HFF-Myc (cell line): ENCODE results near the gene C13orf46.
A peak's percentile ranks its signal among the peaks of the same experiment; 100 is the strongest.

Experiments used
- DNase-seq: peaks from one replicate; pipeline ENCODE4 v3.0.0-alpha.2; 2011; ENCODE audit warnings: low read depth; ENCODE audit errors: extremely low read depth
- H3K4me3 ChIP-seq: replicated peaks from 2 replicates; pipeline ENCODE4 v1.5.1; 2011; ENCODE audit warnings: low read depth, mild to moderate bottlenecking, control low read depth, low read length
- TF ChIP-seq, protein P1 (sequence below): IDR thresholded peaks from 2 replicates; pipeline ENCODE4 v1.5.1; 2012; ENCODE audit warnings: mild to moderate bottlenecking, low read depth, low read length, control low read depth; ENCODE audit errors: missing control alignments

C13orf46 gene

DNA sequence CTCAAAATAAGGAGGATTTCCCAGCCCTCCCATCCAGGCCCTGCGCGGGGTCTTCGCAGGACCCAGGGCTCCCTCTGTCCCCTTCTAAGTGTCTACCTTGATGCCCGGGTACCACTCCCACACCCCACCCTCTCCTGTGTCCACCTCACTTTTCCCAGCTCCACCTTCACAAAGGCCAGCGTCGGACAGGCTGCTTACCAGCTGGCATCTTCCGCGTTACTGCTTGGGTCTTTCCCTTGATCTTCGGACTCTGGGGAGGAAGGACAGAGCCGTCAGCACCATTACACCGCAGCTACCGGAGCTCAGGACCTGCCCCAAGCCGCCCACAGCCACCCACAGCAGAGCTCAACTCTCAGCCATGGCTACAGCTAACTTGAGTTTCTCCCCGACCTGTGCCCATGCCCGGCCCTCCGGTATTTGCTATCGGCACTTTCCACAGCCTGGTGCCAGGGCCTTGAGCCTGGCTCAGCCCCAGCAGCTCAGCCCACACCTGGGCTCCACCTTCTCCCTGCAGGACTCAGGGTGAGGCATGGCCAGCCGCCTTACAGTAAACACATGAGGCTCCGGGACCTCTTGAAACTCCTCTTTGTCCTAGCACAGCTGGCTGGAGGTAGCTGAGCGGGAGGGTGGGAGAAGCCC is 3.8 kb downstream of the C13orf46 start:
- no peak for DNase-seq
- TF ChIP-seq, protein P1, sequence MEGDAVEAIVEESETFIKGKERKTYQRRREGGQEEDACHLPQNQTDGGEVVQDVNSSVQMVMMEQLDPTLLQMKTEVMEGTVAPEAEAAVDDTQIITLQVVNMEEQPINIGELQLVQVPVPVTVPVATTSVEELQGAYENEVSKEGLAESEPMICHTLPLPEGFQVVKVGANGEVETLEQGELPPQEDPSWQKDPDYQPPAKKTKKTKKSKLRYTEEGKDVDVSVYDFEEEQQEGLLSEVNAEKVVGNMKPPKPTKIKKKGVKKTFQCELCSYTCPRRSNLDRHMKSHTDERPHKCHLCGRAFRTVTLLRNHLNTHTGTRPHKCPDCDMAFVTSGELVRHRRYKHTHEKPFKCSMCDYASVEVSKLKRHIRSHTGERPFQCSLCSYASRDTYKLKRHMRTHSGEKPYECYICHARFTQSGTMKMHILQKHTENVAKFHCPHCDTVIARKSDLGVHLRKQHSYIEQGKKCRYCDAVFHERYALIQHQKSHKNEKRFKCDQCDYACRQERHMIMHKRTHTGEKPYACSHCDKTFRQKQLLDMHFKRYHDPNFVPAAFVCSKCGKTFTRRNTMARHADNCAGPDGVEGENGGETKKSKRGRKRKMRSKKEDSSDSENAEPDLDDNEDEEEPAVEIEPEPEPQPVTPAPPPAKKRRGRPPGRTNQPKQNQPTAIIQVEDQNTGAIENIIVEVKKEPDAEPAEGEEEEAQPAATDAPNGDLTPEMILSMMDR, result no peak
- no peak overlapping the region for H3K4me3 ChIP-seq

DNA sequence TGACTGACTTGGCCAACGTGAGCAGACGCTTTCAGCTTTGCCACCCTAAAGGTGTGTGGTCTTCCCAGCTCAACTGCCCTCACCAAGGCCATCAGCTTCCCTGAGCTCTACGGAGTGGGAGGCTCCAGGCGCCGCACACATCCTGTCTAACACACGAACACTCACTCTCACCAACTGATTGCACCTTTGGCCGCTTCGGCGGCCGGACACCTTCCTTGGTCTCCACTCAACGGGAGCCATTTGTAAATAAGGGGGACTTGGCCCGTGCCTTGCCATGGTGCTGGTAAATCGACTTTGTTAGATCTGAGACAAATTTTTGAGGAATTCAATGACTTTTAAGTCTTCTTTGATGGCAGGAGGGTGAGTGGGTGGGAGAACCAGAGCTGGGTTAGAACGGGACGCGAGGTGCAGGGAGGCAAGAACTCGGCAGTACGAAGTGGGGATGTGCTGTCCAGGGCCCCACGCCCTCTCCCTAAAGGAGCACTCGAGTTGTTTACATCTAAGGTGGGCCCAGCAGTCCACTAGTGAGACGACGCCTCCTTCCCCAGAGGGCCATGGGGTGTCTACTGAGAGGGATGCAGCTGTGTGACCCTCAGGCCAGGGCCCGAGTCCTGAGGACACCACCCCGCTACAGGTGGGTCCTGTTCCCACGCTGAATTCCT is 4.4 kb downstream of the C13orf46 start:
- TF ChIP-seq, protein P1, result no peak
- no peak for DNase-seq
- H3K4me3 ChIP-seq, result no peak overlapping the region

DNA sequence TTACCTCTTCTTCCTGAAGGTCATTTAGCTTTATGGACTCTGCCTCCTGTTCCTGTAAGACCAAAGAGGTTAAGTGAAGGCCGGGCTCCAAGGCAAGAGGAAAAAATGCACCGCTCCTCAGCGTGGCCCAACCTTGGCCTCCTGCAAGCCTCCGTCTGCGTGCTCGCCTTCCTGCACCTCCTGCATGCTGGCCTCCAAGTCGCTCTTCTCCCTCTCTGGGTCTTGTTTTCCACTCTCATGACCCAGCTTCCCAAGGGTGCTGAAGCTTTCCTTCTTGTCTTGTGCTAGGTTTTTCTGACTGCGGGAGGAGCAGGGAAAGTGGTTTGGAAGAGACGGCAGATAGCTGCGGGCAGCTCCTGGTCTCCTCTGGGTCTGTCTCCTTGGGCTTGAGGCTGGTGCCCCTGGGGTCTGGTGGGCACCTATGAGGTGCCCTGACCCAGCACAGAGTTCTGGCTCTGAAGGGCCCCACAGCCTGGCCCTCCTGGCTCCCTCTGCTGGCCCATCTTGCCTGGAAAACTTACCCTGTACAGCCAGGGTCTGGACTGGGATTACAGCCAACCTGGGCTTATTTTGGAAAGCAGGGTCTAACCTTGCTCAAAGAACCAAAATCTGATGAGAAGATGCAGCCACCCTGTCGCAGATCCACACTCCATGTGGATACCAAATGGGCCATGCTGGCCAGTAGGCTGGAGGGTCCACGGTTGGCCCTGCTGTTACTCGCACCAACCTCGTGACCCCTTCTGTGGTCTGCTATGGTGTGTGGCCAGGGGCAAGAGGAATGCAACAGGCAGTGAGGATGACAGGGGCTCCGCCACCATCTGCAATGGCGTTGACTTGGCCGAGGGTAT is 5.2 kb downstream of the C13orf46 start:
- no peak overlapping the region for H3K4me3 ChIP-seq
- TF ChIP-seq, protein P1, result peak; percentile 21
- no peak for DNase-seq

DNA sequence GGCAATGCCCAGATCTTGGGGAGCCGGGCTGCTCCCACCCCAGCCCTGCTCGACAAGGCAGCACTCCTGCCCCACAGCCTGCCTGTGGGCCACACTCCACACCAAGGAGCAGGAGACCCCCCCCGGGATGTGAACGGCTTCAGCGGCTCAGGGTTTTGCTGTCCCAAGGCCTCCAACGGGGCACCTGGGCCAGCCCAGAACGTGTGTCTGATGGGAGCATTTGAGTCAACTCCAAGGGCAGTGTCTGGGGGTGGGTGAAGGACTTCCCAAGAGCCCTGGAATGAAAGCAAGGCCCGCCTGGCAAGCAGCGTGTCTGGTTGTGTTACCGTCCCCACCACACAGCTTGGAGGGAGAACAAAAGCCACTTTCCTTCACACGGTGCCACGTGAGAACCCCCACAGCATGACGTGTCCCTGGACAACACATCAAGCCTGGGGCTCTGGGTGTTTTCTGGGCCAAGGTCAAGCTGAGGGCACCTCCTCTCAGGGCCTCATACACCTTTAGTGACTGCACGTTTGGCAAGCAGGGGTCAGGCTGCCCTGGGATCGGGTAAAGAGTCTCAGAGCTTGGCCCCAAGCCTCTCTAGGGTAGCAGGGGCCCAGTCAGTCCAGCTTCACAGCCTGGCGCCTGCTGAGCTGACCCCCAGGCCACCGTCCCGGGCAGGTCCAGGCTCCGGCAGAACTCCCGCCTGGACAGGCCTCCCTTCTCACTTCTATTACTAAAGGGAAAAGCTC is 6.0 kb downstream of the C13orf46 start:
- no peak for DNase-seq

DNA sequence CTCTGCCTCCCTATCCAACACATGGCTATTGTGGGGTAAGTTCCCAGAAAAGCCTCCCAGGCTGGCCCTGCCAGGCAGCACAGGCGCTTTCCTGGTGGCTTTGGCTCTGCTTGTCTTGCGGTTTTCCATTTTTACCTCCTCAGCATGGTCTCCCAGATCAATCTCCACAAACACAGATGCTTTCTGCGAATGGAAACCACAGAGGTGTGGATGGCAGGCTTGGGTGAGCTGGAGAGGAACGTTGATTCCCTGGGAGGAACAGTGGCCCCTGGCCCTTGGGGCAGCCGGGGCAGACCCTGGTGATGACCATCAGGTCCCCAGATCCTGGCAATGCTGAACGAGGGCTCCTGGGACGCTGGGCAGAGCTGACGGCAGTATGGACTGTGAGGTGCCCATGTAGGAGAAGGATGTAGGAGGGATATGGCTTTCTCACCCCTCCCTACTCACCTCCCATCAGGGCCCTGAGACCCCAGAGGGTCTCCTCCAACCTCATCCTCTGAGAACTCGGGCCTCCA is 6.6 kb downstream of the C13orf46 start:
- no peak overlapping the region for H3K4me3 ChIP-seq
- TF ChIP-seq, protein P1, result no peak
- no peak for DNase-seq

More for the DNA sequence above, 6.0 kb downstream of the C13orf46 start:
- no peak overlapping the region for H3K4me3 ChIP-seq
- TF ChIP-seq, protein P1, result no peak
